Gastroesophageal sphincter (tissue), 4 donors: ENCODE measurements around the gene HIVEP3. TPM values are rescaled to one million over a fixed set of nuclear protein-coding genes. Genes with fewer than 3 reads are reported as not detected.

Source experiments
- ATAC-seq: fragments of 150-250 bp; one replicate; pipeline ENCODE4 v1.9.1; 2016; ENCODE audit warnings: mild to moderate bottlenecking, moderate library complexity
- H3K27ac ChIP-seq, 4 donors: fragments of 200-600 bp; sonication (generic) in 3 of 4; 1 replicate in 3 of 4; 2 replicates in 1 of 4; pipeline ENCODE4 v1.5.1; 2016 to 2019
- H3K27me3 ChIP-seq: fragments of 200-600 bp; sonication (generic); one replicate; pipeline ENCODE4 v1.5.1; 2019
- H3K36me3 ChIP-seq, 2 donors: fragments of 200-600 bp; sonication (generic); one replicate each; pipeline ENCODE4 v1.5.1; 2019; ENCODE audit warnings: control low read depth in 1 of 2
- H3K4me1 ChIP-seq, 3 donors: fragments of 200-600 bp; sonication (generic); 1 replicate in 2 of 3; 2 replicates in 1 of 3; pipeline ENCODE4 v1.5.1; 2016 to 2019; ENCODE audit warnings: control low read depth in 2 of 3
- H3K4me3 ChIP-seq, 2 donors: fragments of 200-600 bp; sonication (generic); one replicate each; pipeline ENCODE4 v1.5.1; 2019; ENCODE audit warnings: mild to moderate bottlenecking in 1 of 2, moderate library complexity in 1 of 2
- H3K9me3 ChIP-seq, 3 donors: fragments of 200-600 bp; sonication (generic); one replicate each; pipeline ENCODE4 v1.5.1; 2017 to 2019; ENCODE audit warnings: control low read depth in 2 of 3
- EP300 ChIP-seq: sonication (generic); formaldehyde crosslinking; IDR thresholded peaks from one replicate; pipeline ENCODE4 v1.6.1; 2017; ENCODE audit warnings: antibody characterized with exemption, mild to moderate bottlenecking
- POLR2A ChIP-seq, 2 donors: fragments of 450-650 bp; IDR thresholded peaks; one replicate each; pipeline ENCODE4 v1.6.1; 2017; ENCODE audit warnings: antibody characterized with exemption in 2 of 2, mild to moderate bottlenecking in 2 of 2, moderate library complexity in 1 of 2
- POLR2AphosphoS5 ChIP-seq: sonication (generic); formaldehyde crosslinking; IDR thresholded peaks from one replicate; pipeline ENCODE4 v1.6.1; 2017; ENCODE audit warnings: antibody characterized with exemption
- WGBS, 2 donors: methylation state at CpG; one replicate each; pipeline ENCODE4 v1.1.5; 2018; ENCODE audit warnings: low coverage in 1 of 2; 5-methylcytosine and 5-hydroxymethylcytosine counted together
- total RNA-seq, 4 donors: library from RNA; depleted of rRNA; stranded (reverse); fragments of >200 nt; gene quantifications; one replicate each; pipeline ENCODE4 v1.1.0, GENCODE V29; 2016
- TF ChIP-seq, protein P1 (sequence below), 4 experiments: fragments of 200-600 bp in 2 of 4; fragments of 450-650 bp in 2 of 4; sonication (generic) in 1 of 4; IDR thresholded peaks; one replicate each; pipeline ENCODE4 v1.5.1; 2017 to 2019; ENCODE audit warnings: antibody characterized with exemption in 4 of 4, mild to moderate bottlenecking in 2 of 4, moderate library complexity in 2 of 4

The HIVEP3 gene
- total RNA-seq, 4 donors from 2014 or later, result 1.9 to 3.8 (median 2.8) TPM

- no peaks in the 10 kb centered on the region for H3K36me3 ChIP-seq
- WGBS, 2 donors, result 95 to 100% methylated on average over 5 of the region's 5 CpGs
- no peaks in the 10 kb centered on the region for H3K9me3 ChIP-seq
- no peak overlapping the region for H3K4me3 ChIP-seq
- H3K4me1 ChIP-seq, result no peaks in the 10 kb centered on the region
- TF ChIP-seq, protein P1, sequence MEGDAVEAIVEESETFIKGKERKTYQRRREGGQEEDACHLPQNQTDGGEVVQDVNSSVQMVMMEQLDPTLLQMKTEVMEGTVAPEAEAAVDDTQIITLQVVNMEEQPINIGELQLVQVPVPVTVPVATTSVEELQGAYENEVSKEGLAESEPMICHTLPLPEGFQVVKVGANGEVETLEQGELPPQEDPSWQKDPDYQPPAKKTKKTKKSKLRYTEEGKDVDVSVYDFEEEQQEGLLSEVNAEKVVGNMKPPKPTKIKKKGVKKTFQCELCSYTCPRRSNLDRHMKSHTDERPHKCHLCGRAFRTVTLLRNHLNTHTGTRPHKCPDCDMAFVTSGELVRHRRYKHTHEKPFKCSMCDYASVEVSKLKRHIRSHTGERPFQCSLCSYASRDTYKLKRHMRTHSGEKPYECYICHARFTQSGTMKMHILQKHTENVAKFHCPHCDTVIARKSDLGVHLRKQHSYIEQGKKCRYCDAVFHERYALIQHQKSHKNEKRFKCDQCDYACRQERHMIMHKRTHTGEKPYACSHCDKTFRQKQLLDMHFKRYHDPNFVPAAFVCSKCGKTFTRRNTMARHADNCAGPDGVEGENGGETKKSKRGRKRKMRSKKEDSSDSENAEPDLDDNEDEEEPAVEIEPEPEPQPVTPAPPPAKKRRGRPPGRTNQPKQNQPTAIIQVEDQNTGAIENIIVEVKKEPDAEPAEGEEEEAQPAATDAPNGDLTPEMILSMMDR (IDR thresholded peaks at IDR 0.05), result no peak
- TF ChIP-seq EP300 (no peak), POLR2A (IDR thresholded peaks at IDR 0.05) (no peak), POLR2AphosphoS5 (no peak)
- no peaks in the 10 kb centered on the region for H3K27me3 ChIP-seq
- no peak overlapping the region for H3K27ac ChIP-seq
- ATAC-seq, result no peak
These were observed 83.2 kb downstream of the HIVEP3 start for GRCh38 chr1:41835485-41835884.

DNA sequence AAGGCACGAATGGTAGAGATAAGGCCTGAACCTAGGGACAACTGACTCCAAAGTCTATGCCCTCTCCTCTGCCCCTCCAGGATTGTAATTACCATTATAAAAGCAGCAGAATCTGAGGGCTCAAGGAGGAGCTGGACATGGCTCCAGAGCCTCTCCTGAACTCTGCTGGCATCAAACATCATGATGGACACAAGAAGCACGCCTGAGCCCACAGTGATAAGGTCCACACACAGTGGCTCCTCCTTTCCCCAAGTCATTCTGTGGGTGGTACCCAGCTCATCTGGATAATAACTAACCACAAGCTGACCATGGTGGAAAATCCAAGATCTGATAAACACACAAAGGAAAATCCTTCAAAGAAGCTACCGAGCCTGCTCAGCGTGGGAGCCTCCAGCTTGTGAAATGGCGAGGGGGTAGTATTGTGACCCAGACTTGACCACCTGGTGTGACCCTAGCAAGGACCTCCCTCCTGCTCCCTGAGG, 85.2 kb downstream of the HIVEP3 start:
- no peak for ATAC-seq
- Histone ChIP-seq H3K4me1 (peaks cover 0 to 4% (median 0%) of the 10 kb centered on the region in 3 donors), H3K9me3 (no peaks in the 10 kb centered on the region), H3K4me3 (no peak overlapping the region), H3K36me3 (no peaks in the 10 kb centered on the region), H3K27me3 (no peaks in the 10 kb centered on the region), H3K27ac (no peak overlapping the region)
- WGBS, 2 donors, result 80% methylated on average over 2 of the region's 5 CpGs; no CpG with 5 or more reads in 1 of the 2 donors
- TF ChIP-seq, protein P1 (IDR thresholded peaks at IDR 0.05), result no peak
- TF ChIP-seq EP300 (no peak), POLR2AphosphoS5 (no peak), POLR2A (IDR thresholded peaks at IDR 0.05) (no peak)

GRCh38 chr1:41830726-41831125, 88.0 kb downstream of the HIVEP3 start:
- H3K27ac ChIP-seq, result no peak overlapping the region
- no peaks in the 10 kb centered on the region for H3K36me3 ChIP-seq
- ATAC-seq, result peak; percentile 39
- 73 to 80% methylated on average over 3 of the region's 3 CpGs for WGBS, 2 donors
- H3K9me3 ChIP-seq, result no peaks in the 10 kb centered on the region
- H3K4me3 ChIP-seq, result no peak overlapping the region
- H3K27me3 ChIP-seq, result no peaks in the 10 kb centered on the region
- no peak for TF ChIP-seq POLR2AphosphoS5
- no peak for TF ChIP-seq POLR2A (IDR thresholded peaks at IDR 0.05)
- TF ChIP-seq EP300, result no peak
- TF ChIP-seq, protein P1 (IDR thresholded peaks at IDR 0.05), result no peak
- peaks cover 0 to 15% (median 5%) of the 10 kb centered on the region in 3 donors for H3K4me1 ChIP-seq

- ATAC-seq, result no peak
- 15 to 17% methylated on average over 2 to 4 of the region's 4 CpGs for WGBS, 2 donors
- Histone ChIP-seq H3K4me1 (peaks cover 0 to 29% (median 5%) of the 10 kb centered on the region in 3 donors), H3K4me3 (no peak overlapping the region), H3K9me3 (no peaks in the 10 kb centered on the region), H3K27me3 (no peaks in the 10 kb centered on the region), H3K36me3 (no peaks in the 10 kb centered on the region), H3K27ac (no peak overlapping the region)
- TF ChIP-seq POLR2AphosphoS5 (no peak), EP300 (no peak), POLR2A (IDR thresholded peaks at IDR 0.05) (no peak)
- TF ChIP-seq, protein P1 (IDR thresholded peaks at IDR 0.05), result no peak
These were observed 90.6 kb downstream of the HIVEP3 start for GRCh38 chr1:41827991-41828570.

- peak; percentile 50 for ATAC-seq
- H3K4me3 ChIP-seq, result no peak overlapping the region
- TF ChIP-seq, protein P1 (IDR thresholded peaks at IDR 0.05), result no peak
- TF ChIP-seq POLR2A (IDR thresholded peaks at IDR 0.05), result no peak
- no peak for TF ChIP-seq POLR2AphosphoS5
- no peaks in the 10 kb centered on the region for H3K27me3 ChIP-seq
- peaks cover 0 to 26% (median 5%) of the 10 kb centered on the region in 3 donors for H3K4me1 ChIP-seq
- WGBS, 2 donors, result 40% methylated on average over 1 to 2 of the region's 4 CpGs
- no peaks in the 10 kb centered on the region for H3K36me3 ChIP-seq
- no peaks in the 10 kb centered on the region for H3K9me3 ChIP-seq
- no peak overlapping the region for H3K27ac ChIP-seq
These were observed 95.3 kb downstream of the HIVEP3 start for GRCh38 chr1:41823471-41823870.
